NCI-H69 (cell line): ENCODE data around the gene PATL2.
"Not testable (repeated sequence)": the region's sequence is repeated elsewhere in the genome, so short reads cannot be mapped to it uniquely, and the experiment has no call there.

Experiments
- DNase-seq: peaks from one replicate; lab custom pipeline; 2025; lab: John Stamatoyannopoulos, UW

Gene PATL2

DNA sequence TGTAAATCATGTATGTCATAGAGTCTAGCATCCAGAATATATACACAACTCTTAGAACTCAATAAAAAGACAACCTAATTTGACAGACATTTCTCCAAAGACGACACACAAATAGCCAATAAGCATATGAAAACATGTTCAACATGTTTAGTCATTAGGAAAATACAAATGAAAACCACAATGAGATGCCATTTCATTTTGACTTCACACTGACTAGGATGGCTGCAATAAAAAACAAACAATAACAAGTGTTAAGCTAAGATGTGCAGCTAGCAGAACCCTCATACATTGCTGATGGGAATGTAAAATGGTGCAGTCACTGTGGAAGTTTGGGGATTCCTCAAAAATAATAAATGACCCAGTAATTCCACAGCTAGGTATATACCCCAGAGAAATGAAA lies 64.1 kb downstream of the PATL2 start:
- no peak for DNase-seq

DNA sequence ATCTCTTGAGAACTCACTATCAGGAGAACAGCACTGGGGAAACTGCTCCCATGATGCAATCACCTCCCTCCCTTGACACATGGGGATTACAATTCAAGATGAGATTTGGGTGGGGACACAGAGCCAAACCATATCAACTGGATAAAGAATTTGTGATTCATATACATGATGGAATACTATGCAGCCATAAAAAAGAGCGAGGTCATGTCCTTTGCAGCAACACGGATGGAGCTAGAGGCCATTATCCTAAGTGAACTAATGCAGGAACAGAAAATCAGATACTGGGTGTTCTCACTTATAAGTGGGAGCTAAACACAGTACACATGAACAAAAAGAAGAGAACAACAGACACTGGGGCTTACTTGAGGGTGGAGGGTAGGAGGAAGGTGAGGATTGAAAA lies 64.7 kb downstream of the PATL2 start:
- no peak for DNase-seq

GRCh38 chr15:44641651-44642050 lies 69.5 kb downstream of the PATL2 start:
- no peak for DNase-seq

- DNase-seq = no peak
Measured at GRCh38 chr15:44636976-44637375, 74.1 kb downstream of the PATL2 start.

- DNase-seq = no peak
Measured at GRCh38 chr15:44633603-44634002, 77.5 kb downstream of the PATL2 start.

DNA sequence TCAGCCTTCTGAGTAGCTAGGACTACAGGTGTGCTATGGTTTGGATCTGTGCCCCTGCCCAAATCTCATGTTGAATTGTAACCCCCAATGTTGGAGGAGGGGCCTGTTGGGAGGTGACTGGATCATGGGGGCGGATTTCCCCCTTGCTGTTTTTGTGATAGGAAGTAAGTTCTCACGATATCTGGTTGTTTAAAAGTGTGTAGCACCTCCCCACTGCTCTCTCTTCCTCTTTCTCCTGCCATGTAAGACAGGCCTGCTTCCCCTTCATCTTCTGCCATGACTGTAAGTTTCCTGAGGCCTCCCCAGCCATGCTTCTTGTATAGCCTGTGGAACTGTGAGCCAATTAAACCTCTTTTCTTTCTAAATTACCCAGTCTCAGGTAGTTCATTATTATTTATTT lies 85.8 kb downstream of the PATL2 start:
- not testable (repeated sequence) for DNase-seq

- DNase-seq = no peak
Measured at GRCh38 chr15:44623178-44623577, 87.9 kb downstream of the PATL2 start.

- no peak for DNase-seq
Measured at GRCh38 chr15:44620081-44620480, 91.0 kb downstream of the PATL2 start.

- DNase-seq = no peak
Measured at GRCh38 chr15:44616974-44617373, 94.1 kb downstream of the PATL2 start.
